Glomerular endothelial cell (primary cell): ENCODE measurements around the gene MPZL1. TPM values are rescaled to one million over a fixed set of nuclear protein-coding genes. Genes with fewer than 3 reads are reported as not detected.
"Not testable (repeated sequence)": the region's sequence is repeated elsewhere in the genome, so short reads cannot be mapped to it uniquely, and the experiment has no call there.

Experiments used
- DNase-seq: peaks from one replicate; pipeline ENCODE4 v3.0.0-alpha.2; 2011; ENCODE audit warnings: low read depth, low spot score; ENCODE audit errors: extremely low read depth
- total RNA-seq: library from RNA; depleted of rRNA; stranded (reverse); fragments of >200 nt; gene quantifications from 2 replicates; pipeline ENCODE4 v1.2.3, GENCODE V29; 2015

MPZL1 gene
- total RNA-seq, 1 donor from 2014 or later: 85.9 TPM

- peak; percentile 65 for DNase-seq
These were observed 81.8 kb downstream of the MPZL1 start for GRCh38 chr1:167803358-167804207.

GRCh38 chr1:167805041-167805556, 83.3 kb downstream of the MPZL1 start:
- DNase-seq: no peak

- DNase-seq: not testable (repeated sequence)
These were observed 84.5 kb downstream of the MPZL1 start for GRCh38 chr1:167806235-167806634.

- DNase-seq: not testable (repeated sequence)
These were observed 84.9 kb downstream of the MPZL1 start for GRCh38 chr1:167806676-167807075.

GRCh38 chr1:167808104-167808503, 86.3 kb downstream of the MPZL1 start:
- DNase-seq: no peak

GRCh38 chr1:167808690-167809089, 86.9 kb downstream of the MPZL1 start:
- DNase-seq: no peak

- DNase-seq: no peak
These were observed 91.2 kb downstream of the MPZL1 start for GRCh38 chr1:167812972-167813371.

GRCh38 chr1:167815650-167816049, 93.9 kb downstream of the MPZL1 start:
- DNase-seq: no peak

GRCh38 chr1:167819849-167820683, 98.3 kb downstream of the MPZL1 start:
- peak; percentile 51 for DNase-seq

GRCh38 chr1:167820684-167821355, 99.0 kb downstream of the MPZL1 start:
- DNase-seq: no peak

GRCh38 chr1:167821356-167821685, 99.5 kb downstream of the MPZL1 start:
- DNase-seq: no peak

GRCh38 chr1:167821969-167822685, 100.3 kb downstream of the MPZL1 start:
- DNase-seq: no peak

- no peak for DNase-seq
These were observed 102.5 kb downstream of the MPZL1 start for GRCh38 chr1:167824163-167824794.

GRCh38 chr1:167825419-167826079, 103.8 kb downstream of the MPZL1 start:
- DNase-seq: no peak

- no peak for DNase-seq
These were observed 104.3 kb downstream of the MPZL1 start for GRCh38 chr1:167826127-167826526.

GRCh38 chr1:167829868-167830267, 108.1 kb downstream of the MPZL1 start:
- DNase-seq: no peak

- DNase-seq: not testable (repeated sequence)
These were observed 108.9 kb downstream of the MPZL1 start for GRCh38 chr1:167830668-167831067.

GRCh38 chr1:167832693-167833092, 110.9 kb downstream of the MPZL1 start:
- DNase-seq: no peak

- no peak for DNase-seq
These were observed 112.1 kb downstream of the MPZL1 start for GRCh38 chr1:167833904-167834303.
